Liver (tissue), 3 donors: ENCODE results near the gene SH3PXD2A.

ENCODE experiments used
- FOXA1 ChIP-seq: IDR thresholded peaks from 2 replicates; pipeline ENCODE4 v1.6.1; 2016; ENCODE audit warnings: antibody characterized with exemption
- NR2F2 ChIP-seq: IDR thresholded peaks from 2 replicates; pipeline ENCODE4 v1.6.1; 2016; ENCODE audit warnings: antibody characterized with exemption
- RXRA ChIP-seq, 2 donors: IDR thresholded peaks; 2 replicates each; pipeline ENCODE4 v1.6.1; 2017 to 2018; ENCODE audit warnings: antibody characterized with exemption in 2 of 2, mild to moderate bottlenecking in 1 of 2
- SP1 ChIP-seq: IDR thresholded peaks from 2 replicates; pipeline ENCODE4 v1.6.1; 2018; ENCODE audit warnings: antibody characterized with exemption, mild to moderate bottlenecking
- TAF1 ChIP-seq: conservative IDR thresholded peaks from 2 replicates; pipeline ENCODE4 v1.6.1; 2016; ENCODE audit warnings: antibody characterized with exemption, mild to moderate bottlenecking
- TF ChIP-seq, protein P1 (sequence below): fragments of 150-350 bp; IDR thresholded peaks from 2 replicates; pipeline ENCODE4 v1.5.1; 2017; ENCODE audit warnings: improper control_type of control experiment, low read depth, low read length; ENCODE audit not compliant: missing input control
- TF ChIP-seq, protein P2 (sequence below): IDR thresholded peaks from 2 replicates; pipeline ENCODE4 v1.6.1; 2016; ENCODE audit warnings: antibody characterized with exemption
- TF ChIP-seq, protein P3 (sequence below): IDR thresholded peaks from 2 replicates; pipeline ENCODE4 v1.6.1; 2016; ENCODE audit warnings: antibody characterized with exemption
- donor health status: healthy.
- donor health status: healthy.

DNA sequence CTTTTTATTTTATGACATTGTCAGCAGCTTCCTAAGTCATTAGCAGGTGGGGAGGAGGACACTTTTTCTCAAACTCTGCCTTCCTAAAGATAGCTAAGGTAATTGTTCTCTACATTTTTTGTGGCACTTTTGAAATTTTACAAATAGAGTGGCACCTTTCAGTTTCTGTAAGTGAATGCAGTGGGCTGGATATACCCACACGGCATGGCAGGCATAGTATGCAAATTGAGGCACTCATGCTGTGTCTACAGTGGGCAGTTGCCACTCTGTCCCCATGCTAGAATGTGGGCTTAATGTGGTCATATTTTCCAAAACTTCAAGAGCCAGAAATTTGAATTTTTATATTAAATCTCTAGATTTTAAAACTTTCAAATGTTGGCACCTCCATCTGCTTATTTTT lies 12.8 kb upstream of the SH3PXD2A start:
- TF ChIP-seq, protein P1, sequence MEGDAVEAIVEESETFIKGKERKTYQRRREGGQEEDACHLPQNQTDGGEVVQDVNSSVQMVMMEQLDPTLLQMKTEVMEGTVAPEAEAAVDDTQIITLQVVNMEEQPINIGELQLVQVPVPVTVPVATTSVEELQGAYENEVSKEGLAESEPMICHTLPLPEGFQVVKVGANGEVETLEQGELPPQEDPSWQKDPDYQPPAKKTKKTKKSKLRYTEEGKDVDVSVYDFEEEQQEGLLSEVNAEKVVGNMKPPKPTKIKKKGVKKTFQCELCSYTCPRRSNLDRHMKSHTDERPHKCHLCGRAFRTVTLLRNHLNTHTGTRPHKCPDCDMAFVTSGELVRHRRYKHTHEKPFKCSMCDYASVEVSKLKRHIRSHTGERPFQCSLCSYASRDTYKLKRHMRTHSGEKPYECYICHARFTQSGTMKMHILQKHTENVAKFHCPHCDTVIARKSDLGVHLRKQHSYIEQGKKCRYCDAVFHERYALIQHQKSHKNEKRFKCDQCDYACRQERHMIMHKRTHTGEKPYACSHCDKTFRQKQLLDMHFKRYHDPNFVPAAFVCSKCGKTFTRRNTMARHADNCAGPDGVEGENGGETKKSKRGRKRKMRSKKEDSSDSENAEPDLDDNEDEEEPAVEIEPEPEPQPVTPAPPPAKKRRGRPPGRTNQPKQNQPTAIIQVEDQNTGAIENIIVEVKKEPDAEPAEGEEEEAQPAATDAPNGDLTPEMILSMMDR: no peak
- TF ChIP-seq FOXA1 (no peak), TAF1 (no peak), RXRA (IDR thresholded peaks at IDR 0.05) (no peak), NR2F2 (no peak), SP1 (no peak)
- TF ChIP-seq, protein P2, sequence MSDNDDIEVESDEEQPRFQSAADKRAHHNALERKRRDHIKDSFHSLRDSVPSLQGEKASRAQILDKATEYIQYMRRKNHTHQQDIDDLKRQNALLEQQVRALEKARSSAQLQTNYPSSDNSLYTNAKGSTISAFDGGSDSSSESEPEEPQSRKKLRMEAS: no peak
- TF ChIP-seq, protein P3, sequence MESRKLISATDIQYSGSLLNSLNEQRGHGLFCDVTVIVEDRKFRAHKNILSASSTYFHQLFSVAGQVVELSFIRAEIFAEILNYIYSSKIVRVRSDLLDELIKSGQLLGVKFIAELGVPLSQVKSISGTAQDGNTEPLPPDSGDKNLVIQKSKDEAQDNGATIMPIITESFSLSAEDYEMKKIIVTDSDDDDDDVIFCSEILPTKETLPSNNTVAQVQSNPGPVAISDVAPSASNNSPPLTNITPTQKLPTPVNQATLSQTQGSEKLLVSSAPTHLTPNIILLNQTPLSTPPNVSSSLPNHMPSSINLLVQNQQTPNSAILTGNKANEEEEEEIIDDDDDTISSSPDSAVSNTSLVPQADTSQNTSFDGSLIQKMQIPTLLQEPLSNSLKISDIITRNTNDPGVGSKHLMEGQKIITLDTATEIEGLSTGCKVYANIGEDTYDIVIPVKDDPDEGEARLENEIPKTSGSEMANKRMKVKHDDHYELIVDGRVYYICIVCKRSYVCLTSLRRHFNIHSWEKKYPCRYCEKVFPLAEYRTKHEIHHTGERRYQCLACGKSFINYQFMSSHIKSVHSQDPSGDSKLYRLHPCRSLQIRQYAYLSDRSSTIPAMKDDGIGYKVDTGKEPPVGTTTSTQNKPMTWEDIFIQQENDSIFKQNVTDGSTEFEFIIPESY: no peak
